ENCODE measurements around the gene ACER2. TPM values are rescaled to one million over a fixed set of nuclear protein-coding genes. Genes with fewer than 3 reads are reported as not detected.

The ACER2 gene
- total RNA-seq, 1 experiment from 2014 or later, result 9.6 TPM

DNA sequence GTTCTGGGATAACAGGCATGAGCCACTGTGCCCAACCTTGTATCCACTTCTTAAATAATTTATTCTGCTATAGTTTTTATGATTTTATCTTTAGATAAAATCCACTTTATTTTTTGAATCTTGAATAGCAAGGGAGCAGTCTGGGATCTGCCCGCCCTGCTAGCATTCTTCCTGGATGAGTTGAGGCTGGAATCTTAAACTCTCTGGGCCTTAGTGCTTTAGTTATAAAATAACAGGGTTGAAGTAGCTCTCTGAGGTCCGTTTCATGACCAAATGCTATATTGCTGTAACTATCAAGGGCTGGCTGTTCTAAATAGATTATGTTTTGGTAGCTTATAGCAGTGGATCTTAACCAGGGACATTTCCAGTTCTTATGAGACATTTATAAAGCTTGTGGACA, 20.8 kb downstream of the ACER2 start:
- H3K56ac ChIP-seq (ENCODE audit: insufficient read length, low read depth, low read length), result no peak overlapping the region

More for the DNA sequence above, 20.8 kb downstream of the ACER2 start:
- Histone ChIP-seq H3K27ac (ENCODE audit: insufficient read length, low read depth, low read length) (no peak overlapping the region), H3K4me2 (ENCODE audit: insufficient read depth, insufficient read length, low read length) (no peak overlapping the region), H3K79me1 (ENCODE audit: insufficient read depth, low read depth, low read length, poor library complexity, severe bottlenecking) (no peaks in the 10 kb centered on the region), H2BK120ac (ENCODE audit: low read depth, low read length, poor library complexity, severe bottlenecking) (no peak overlapping the region), H2AK5ac (ENCODE audit: insufficient read length, low read length) (no peak overlapping the region), H3K14ac (ENCODE audit: insufficient read depth, low read length) (no peak overlapping the region), H4K8ac (replicated peaks; ENCODE audit: insufficient read length, low read depth, low read length) (no peak overlapping the region), H3K9ac (ENCODE audit: extremely low read depth, insufficient read length, low read length) (no peak overlapping the region), H4K91ac (ENCODE audit: insufficient read length, low read depth, low read length) (no peak overlapping the region), H2BK5ac (ENCODE audit: insufficient read length, low read length) (no peak overlapping the region), H3K23me2 (ENCODE audit: insufficient read length, low read depth, low read length, poor library complexity, severe bottlenecking) (no peaks in the 10 kb centered on the region), H3K27me3 (ENCODE audit: insufficient read depth, low read length) (no peaks in the 10 kb centered on the region), H2BK20ac (ENCODE audit: low read depth, low read length, poor library complexity, severe bottlenecking) (no peak overlapping the region), H2BK12ac (ENCODE audit: insufficient read length, low read depth, low read length) (no peak overlapping the region), H2AFZ (ENCODE audit: low read length) (no peak overlapping the region), H3K18ac (ENCODE audit: insufficient read length, low read depth, low read length) (no peak overlapping the region), H4K20me1 (ENCODE audit: control insufficient read depth, insufficient read depth, insufficient read length) (no peaks in the 10 kb centered on the region), H3K79me2 (ENCODE audit: insufficient read depth, low read length) (no peaks in the 10 kb centered on the region), H3K23ac (ENCODE audit: insufficient read length, low read depth, low read length) (no peak overlapping the region), H2BK15ac (ENCODE audit: low read depth, low read length) (no peak overlapping the region), H3K4ac (ENCODE audit: low read depth, low read length) (no peak overlapping the region), H3K9me3 (ENCODE audit: control insufficient read depth, low read depth, low read length) (no peaks in the 10 kb centered on the region), H3T11ph (ENCODE audit: low read length) (no peak overlapping the region), H3K4me1 (ENCODE audit: insufficient read depth, low read length) (peaks cover under 1% of the 10 kb centered on the region; the same call in 1 of the 2 replicates), H4K5ac (ENCODE audit: insufficient read length, low read depth, low read length) (no peak overlapping the region)
- DNase-seq, result no peak
- Mint-ChIP-seq H3K36me3 (ENCODE audit: insufficient read depth in 1 of 3, low read depth in 3 of 3) (peaks cover 18 to 58% (median 58%) of the 10 kb centered on the region in 3 experiments), H3K27ac (no peak overlapping the region; a peak in 2 of 7 replicates), H3K4me3 (no peak overlapping the region), H3K9me3 (peaks cover 5 to 9% of the 10 kb centered on the region in 2 experiments; a peak in 3 of 5 replicates), H3K4me1 (peaks cover 8 to 10% of the 10 kb centered on the region in 2 experiments), H3K27me3 (ENCODE audit: low read depth) (no peaks in the 10 kb centered on the region)
- no CpG with 5 or more reads among the region's 2 CpGs for WGBS (ENCODE audit: extremely low coverage, insufficient read length, low lambda C conversion rate)
- TF ChIP-seq, protein P1, sequence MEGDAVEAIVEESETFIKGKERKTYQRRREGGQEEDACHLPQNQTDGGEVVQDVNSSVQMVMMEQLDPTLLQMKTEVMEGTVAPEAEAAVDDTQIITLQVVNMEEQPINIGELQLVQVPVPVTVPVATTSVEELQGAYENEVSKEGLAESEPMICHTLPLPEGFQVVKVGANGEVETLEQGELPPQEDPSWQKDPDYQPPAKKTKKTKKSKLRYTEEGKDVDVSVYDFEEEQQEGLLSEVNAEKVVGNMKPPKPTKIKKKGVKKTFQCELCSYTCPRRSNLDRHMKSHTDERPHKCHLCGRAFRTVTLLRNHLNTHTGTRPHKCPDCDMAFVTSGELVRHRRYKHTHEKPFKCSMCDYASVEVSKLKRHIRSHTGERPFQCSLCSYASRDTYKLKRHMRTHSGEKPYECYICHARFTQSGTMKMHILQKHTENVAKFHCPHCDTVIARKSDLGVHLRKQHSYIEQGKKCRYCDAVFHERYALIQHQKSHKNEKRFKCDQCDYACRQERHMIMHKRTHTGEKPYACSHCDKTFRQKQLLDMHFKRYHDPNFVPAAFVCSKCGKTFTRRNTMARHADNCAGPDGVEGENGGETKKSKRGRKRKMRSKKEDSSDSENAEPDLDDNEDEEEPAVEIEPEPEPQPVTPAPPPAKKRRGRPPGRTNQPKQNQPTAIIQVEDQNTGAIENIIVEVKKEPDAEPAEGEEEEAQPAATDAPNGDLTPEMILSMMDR (conservative IDR thresholded peaks at IDR 0.05), result no peak

All from H9 (cell line).